ENCODE data around the gene HDAC7. TPM values are rescaled to one million over a fixed set of nuclear protein-coding genes. Genes with fewer than 3 reads are reported as not detected.
"Not testable (repeated sequence)": the region's sequence is repeated elsewhere in the genome, so short reads cannot be mapped to it uniquely, and the experiment has no call there.

Gene HDAC7
- polyA plus RNA-seq, 3 donors, result 60.6 to 70.3 (median 67.9) TPM

DNA sequence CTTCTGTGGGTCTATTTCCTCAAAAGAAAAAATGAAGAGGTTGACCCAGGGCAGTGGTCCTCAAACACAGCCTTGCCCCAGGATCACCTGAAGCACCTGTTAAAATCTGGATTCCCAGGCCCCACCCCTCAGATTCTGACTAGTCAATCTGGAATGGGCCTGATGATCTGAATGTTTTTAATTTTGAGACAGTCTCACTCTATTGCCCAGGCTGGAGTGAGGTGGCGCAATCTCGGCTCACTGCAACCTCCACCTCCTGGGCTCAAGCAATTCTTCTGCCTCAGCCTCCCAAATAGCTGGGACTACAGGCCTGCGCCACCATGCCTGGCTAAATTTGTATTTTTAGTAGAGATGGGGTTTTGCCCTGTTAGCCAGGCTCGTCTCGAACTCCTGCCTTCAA, 4.3 kb downstream of the HDAC7 start:
- DNase-seq (ENCODE audit: low read depth in 3 of 3, low spot score in 2 of 3), result not testable (repeated sequence)

DNA sequence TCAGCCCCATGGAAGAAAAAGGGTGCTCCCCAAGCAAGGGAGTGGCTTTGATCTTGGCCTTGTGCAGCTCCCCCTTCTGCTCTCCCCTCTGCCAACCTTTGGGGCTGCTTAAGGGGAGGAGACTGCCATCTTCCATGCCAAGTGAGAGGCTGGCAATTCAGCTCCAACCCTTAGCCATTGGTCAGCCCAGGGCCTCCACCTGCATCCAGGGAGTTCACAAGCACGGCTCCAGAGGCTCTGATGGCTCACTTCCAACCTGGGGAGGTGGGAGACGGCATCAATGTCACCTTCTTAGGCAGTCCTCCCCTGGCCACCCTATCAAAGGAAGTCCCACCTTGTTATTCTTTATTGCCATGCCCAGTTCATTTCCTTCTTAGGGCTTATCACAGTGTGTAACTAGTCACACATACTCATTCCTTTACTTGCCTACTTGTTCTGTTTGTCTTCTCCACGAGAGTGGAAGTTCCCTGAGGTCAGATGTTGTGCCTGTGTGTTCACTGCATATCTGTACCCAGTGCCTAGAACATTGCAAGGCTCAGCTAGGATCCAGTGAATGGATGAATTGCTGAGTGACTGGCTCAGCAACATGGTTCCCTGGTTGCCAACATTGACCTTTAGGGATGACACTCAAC, 5.0 kb downstream of the HDAC7 start:
- DNase-seq (ENCODE audit: low read depth in 3 of 3, low spot score in 2 of 3), result no peak

DNA sequence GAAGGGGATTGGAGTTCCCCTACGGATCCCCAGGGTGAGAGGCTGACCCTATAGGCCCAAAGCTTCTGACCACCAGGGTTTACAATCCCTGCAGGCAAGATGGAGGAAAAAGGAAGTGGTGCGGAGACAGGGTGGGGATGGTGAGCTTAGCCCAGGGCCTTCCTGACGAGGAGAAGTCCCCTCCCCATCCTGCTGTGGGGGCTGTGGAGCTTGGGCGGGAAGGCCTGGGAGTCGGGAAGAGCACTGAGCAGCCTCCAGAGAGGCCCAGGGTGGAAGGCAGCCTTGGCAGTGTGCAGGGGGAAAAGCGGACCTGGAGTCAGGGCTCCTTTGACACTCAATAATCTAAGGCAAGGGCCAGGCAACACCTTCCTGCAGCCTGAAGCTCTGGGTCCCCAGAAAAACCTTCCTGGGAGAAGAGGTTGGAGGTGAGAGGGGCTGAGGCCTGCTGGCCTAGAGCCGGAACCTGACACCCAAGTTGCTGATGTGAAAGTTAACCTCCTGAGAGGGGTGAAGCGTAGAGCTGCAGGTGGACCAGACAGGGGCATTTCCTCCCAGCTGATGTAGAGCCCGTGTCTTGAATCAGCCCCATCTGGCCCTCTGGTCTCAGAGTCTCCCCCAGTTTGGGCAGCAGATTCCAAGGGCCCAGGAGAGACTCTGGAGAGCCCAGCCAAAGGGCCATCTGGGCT, 6.0 kb downstream of the HDAC7 start:
- no peak for DNase-seq (ENCODE audit: low read depth in 3 of 3, low spot score in 2 of 3)

DNA sequence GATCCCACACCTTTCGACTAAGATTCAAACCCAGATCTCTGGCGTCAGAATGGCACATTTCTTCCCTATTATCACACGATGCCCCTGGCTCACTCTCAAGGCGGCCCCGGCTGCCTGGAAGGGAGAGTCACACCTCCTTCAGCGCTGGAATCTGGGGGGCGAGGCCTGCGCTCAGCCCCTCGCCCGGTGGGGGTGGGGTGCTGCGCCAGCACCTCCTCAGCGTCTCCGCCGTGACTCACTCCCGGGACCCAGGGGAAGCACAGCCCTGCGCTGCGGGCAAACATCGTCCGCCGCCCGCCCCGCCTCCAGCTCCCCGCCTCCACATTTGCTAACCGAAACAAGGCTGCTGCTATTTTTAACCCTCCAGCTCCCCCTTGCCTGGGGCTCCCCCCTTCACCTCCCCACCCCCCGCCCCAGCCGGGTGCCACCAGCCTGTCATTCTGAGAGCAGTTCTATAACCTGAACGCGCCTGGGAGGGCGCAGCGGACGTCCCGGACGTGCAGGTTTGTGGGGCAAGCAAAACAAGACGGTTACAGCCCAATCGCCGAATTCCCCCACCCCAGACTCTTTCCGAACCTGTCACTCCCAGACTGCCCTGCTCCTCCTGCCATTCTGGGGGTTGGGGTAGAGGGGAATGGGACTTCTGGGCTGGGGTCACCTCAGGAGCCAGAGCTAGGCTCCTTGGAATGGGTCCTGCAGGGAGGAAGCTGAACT, 6.7 kb downstream of the HDAC7 start:
- peak in 2 of 3 donors; percentile 57 to 65 for DNase-seq (ENCODE audit: low read depth in 3 of 3, low spot score in 2 of 3)

- DNase-seq (ENCODE audit: low read depth in 3 of 3, low spot score in 2 of 3), result no peak
These were observed 7.9 kb downstream of the HDAC7 start for GRCh38 chr12:47811581-47812484.

DNA sequence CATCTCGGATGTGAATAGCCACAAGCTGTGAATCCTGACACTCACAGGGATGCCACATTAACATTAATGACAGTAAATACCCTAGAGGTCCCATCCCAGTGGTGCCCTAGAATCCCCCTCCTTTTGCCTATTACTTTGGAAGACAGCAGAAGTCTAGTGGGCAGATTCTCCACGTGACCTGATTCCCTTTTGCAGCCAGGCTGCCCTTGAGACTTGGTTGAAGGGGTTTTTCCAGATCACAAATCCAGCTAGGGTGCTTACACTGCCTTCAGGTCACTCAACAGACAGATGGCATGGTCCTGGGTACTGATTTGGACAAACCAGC, 8.7 kb downstream of the HDAC7 start:
- DNase-seq (ENCODE audit: low read depth in 3 of 3, low spot score in 2 of 3), result no peak

DNA sequence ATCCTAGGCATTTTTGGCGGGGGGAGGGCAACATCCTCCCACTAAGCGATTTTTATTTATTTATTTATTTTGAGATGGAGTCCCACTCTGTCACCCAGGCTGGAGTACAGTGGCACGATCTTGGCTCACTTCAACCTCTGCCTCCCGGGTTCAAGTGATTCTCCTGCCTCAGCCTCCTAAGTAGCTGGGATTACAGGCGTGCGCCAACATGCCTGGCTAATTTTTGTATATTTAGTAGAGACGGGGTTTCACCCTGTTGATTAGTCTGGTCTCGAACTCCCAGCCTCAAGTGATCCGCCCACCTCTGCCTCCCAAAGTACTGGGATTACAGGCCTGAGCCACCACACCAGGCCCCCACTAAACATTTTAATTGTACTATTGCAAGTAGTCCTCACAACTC, 10.2 kb downstream of the HDAC7 start:
- DNase-seq (ENCODE audit: low read depth in 3 of 3, low spot score in 2 of 3), result not testable (repeated sequence)

DNA sequence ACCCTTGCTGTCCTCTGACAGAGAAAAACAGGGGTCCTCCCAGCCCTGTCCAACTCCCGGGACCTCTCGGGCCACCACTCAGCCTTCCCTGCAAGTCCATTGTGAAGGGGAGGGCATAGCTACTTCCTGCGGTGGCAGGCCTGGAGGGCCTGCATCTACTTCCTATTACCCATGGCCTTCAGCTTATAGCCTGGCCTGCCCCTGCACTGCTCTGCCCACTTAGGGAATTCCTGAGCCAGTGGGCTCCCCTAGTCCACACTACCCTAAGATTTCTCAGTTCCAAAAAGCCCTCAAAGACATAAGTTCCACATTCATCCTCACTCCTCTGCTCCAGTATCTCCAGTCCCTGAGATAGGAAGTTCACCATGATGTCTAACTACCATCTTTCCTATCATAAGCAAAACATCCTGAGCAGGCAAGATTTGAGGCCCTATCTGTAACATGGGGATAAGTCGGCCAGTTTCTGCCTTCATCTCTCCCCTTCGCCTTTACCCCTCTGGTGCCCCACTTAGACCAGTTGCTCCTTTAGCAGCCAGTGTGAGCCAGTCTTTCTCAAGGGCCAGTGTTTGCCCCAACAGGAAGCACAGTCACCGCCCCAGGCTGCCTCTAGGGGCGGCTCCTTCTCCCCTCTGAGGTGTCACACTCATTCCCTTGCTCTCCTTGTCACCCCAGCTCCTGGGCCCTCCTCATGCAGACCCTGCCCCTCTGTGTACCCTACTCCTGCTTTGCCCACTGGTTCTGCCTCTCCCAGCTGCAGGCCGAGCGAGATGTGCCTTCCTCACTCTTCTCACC, 10.9 kb downstream of the HDAC7 start:
- no peak for DNase-seq (ENCODE audit: low read depth in 3 of 3, low spot score in 2 of 3)

GRCh38 chr12:47808050-47808449, 11.7 kb downstream of the HDAC7 start:
- DNase-seq (ENCODE audit: low read depth in 3 of 3, low spot score in 2 of 3), result no peak

- DNase-seq (ENCODE audit: low read depth in 3 of 3, low spot score in 2 of 3), result no peak
These were observed 12.4 kb downstream of the HDAC7 start for GRCh38 chr12:47807338-47807737.

DNA sequence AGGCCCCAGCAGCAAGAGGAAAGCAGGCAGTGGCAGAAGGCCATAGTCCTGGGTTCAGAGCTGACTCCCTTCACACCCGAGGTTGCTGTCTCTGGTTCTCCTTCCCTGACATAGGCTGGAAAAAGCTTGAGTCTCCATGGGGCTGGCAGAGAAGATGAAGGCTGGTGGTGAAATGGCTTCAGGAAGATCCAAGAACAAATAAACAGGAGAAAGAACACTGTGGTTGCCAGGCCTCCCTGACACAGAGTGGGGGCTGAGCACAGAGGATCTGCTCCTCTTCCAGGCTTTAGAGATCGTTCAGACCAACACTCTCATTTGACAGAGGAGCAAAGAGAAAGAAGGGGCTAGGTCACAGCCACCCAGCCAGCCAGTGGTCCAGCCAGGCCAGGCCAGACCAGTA, 14.3 kb downstream of the HDAC7 start:
- no peak for DNase-seq (ENCODE audit: low read depth in 3 of 3, low spot score in 2 of 3)

GRCh38 chr12:47804171-47804570, 15.5 kb downstream of the HDAC7 start:
- DNase-seq (ENCODE audit: low read depth in 3 of 3, low spot score in 2 of 3), result no peak

- DNase-seq (ENCODE audit: low read depth in 3 of 3, low spot score in 2 of 3), result no peak
These were observed 16.4 kb downstream of the HDAC7 start for GRCh38 chr12:47803191-47803875.

- DNase-seq (ENCODE audit: low read depth in 3 of 3, low spot score in 2 of 3), result no peak
These were observed 17.4 kb downstream of the HDAC7 start for GRCh38 chr12:47802312-47802711.

DNA sequence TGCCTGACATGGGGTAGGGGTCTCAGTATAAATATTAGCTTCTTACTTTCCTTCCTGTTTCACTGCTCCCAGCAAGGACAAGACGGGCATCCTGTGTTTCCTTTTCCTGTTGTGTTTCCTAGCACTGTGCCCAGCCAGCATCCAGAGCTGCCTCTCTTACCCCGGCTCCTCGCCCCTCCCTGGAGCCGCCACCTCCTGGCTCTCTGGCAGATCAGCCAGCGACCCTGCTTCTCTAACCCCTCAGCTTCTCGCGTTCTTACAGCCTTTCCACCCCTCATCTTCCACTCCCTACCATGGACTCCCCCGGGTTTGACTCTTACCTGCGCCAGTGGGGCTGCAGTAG, 17.8 kb downstream of the HDAC7 start:
- no peak for DNase-seq (ENCODE audit: low read depth in 3 of 3, low spot score in 2 of 3)

DNA sequence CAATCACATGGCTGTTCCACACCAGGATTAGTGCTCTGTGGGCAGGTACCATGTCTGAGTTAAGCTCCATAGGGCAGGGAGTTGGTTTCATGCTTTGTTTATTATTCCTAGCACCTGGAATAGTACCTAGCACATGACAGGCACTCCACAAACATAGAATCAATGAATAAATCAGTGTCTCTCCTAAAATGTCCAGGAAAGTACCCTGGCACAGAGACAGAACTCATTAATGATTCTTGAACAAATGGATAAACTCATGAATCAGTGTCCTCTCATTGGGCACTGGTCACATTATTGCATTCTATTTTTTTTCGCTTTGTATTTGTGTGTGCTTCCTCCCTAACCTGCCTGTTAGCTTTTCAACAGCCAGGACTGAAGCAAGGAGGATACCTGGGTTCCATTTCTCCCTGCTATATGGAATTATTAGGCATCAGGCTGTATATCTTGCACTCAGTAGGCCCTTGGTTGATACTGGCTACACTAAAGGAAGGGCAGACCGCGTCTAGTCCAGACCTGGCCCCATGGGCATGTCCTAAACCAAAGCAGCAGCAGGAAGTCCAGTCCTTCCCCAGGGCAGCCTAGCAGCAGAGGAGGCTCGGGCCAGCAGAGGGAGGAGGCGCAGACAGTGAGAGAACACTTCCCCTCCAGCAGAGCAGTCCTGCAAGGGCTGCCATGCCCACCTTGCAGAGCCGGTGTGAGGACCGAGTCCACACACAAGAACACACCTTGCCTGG, 18.4 kb downstream of the HDAC7 start:
- DNase-seq (ENCODE audit: low read depth in 3 of 3, low spot score in 2 of 3), result no peak

GRCh38 chr12:47800582-47800981, 19.1 kb downstream of the HDAC7 start:
- DNase-seq (ENCODE audit: low read depth in 3 of 3, low spot score in 2 of 3), result no peak

DNA sequence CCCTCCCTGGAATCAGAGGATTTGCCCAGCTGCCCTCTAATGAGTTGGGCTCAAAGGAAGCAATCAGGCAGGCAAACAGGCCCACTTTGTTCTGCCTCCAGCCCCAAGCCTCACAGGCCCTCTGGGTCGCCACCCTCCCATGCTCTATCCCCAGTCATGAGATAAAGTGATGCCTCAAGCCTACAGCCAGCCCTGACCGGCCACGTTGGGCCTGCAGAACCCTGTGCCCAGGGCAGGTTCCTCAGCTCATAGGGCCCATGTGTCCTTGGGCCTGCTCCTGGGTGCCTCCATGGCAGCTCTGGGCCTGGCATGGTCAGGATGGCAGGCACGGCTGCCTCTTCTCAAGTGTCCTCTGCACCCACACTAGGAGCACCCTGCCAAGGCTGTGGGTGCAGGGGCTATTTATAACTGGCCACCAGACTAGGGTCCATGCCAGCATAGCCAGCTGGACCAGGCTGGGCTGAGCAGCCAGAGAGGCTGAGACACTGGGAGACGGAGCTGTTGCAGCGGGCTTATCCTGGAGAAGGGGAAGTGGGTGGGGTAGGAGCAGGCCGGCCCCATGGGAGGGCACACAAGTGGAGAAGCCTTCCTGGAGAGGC, 20.2 kb downstream of the HDAC7 start:
- no peak for DNase-seq (ENCODE audit: low read depth in 3 of 3, low spot score in 2 of 3)
